Esophagus muscularis mucosa (tissue), 4 donors: ENCODE measurements around the gene CTNNA3.

Experiments
- EP300 ChIP-seq: sonication (generic); formaldehyde crosslinking; IDR thresholded peaks from one replicate; pipeline ENCODE4 v1.6.1; 2017; ENCODE audit warnings: antibody characterized with exemption
- POLR2A ChIP-seq: fragments of 450-650 bp; IDR thresholded peaks from one replicate; pipeline ENCODE4 v1.6.1; 2017; ENCODE audit warnings: antibody characterized with exemption, moderate library complexity, mild to moderate bottlenecking, low read depth
- TF ChIP-seq, protein P1 (sequence below), 3 experiments: fragments of 200-600 bp in 2 of 3; fragments of 450-650 bp in 1 of 3; sonication (generic) in 2 of 3; IDR thresholded peaks; one replicate each; pipeline ENCODE4 v1.5.1; 2017 to 2019; ENCODE audit warnings: antibody characterized with exemption in 3 of 3, mild to moderate bottlenecking in 2 of 3, moderate library complexity in 1 of 3

DNA sequence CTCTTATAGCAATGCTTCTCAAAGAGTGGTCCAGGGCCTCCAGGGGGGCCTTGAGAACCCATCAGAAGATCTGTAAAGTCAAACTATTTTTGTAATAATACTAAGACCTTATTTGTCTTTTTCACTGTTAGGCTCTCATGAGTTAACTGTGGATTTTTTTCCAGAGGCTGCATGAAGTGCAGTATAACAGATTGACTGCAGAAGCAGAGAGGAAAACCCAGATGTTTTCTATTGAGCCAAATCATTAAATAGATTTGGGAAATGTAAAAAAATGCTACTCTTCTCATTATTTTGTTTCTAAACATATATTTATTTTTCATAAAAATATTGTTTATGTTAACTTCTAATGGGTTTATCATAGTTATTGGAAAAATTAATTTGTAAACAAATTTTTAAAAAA is 1359.2 kb downstream of the CTNNA3 start:
- no peak for TF ChIP-seq POLR2A
- TF ChIP-seq, protein P1, sequence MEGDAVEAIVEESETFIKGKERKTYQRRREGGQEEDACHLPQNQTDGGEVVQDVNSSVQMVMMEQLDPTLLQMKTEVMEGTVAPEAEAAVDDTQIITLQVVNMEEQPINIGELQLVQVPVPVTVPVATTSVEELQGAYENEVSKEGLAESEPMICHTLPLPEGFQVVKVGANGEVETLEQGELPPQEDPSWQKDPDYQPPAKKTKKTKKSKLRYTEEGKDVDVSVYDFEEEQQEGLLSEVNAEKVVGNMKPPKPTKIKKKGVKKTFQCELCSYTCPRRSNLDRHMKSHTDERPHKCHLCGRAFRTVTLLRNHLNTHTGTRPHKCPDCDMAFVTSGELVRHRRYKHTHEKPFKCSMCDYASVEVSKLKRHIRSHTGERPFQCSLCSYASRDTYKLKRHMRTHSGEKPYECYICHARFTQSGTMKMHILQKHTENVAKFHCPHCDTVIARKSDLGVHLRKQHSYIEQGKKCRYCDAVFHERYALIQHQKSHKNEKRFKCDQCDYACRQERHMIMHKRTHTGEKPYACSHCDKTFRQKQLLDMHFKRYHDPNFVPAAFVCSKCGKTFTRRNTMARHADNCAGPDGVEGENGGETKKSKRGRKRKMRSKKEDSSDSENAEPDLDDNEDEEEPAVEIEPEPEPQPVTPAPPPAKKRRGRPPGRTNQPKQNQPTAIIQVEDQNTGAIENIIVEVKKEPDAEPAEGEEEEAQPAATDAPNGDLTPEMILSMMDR (IDR thresholded peaks at IDR 0.05): no peak
- TF ChIP-seq EP300: no peak
